HL-60 (cell line): Measurements from ENCODE around the gene HS6ST2.

Source experiments
- DNase-seq, 2 experiments: peaks; one replicate each; pipeline ENCODE4 v3.0.0-alpha.2; 2010 to 2020; ENCODE audit warnings: low read depth in 1 of 2, low spot score in 1 of 2
- H3K27ac ChIP-seq: fragments of 250-450 bp; sonication (Bioruptor Pico); replicated peaks from 2 replicates; pipeline ENCODE4 v1.5.1; 2020; ENCODE audit warnings: mild to moderate bottlenecking, moderate library complexity
- H3K27me3 ChIP-seq: fragments of 250-450 bp; sonication (Bioruptor Pico); 2 replicates; pipeline ENCODE4 v1.5.1; 2021; ENCODE audit warnings: mild to moderate bottlenecking, moderate library complexity; ENCODE audit not compliant: insufficient read depth, poor library complexity, severe bottlenecking
- H3K4me3 ChIP-seq: replicated peaks from 2 replicates; pipeline ENCODE4 v1.5.1; 2011; ENCODE audit warnings: mild to moderate bottlenecking, control low read depth, low read length; ENCODE audit not compliant: insufficient read depth
- CTCF ChIP-seq: IDR thresholded peaks from one replicate; pipeline ENCODE4 v1.5.1; 2011; ENCODE audit warnings: low read length, control low read depth, inconsistent platforms; ENCODE audit not compliant: insufficient read depth
- GABPA ChIP-seq: IDR thresholded peaks from 2 replicates; pipeline ENCODE4 v1.6.1; 2012; ENCODE audit warnings: low read depth
- POLR2AphosphoS5 ChIP-seq: IDR thresholded peaks from 2 replicates; pipeline ENCODE4 v1.6.1; 2012; ENCODE audit warnings: low read depth
- REST ChIP-seq: IDR thresholded peaks from 2 replicates; pipeline ENCODE4 v1.6.1; 2012; ENCODE audit warnings: low read depth; ENCODE audit not compliant: insufficient replicate concordance
- SPI1 ChIP-seq: IDR thresholded peaks from 2 replicates; pipeline ENCODE4 v1.6.1; 2012; ENCODE audit warnings: low read depth, mild to moderate bottlenecking, borderline replicate concordance

HS6ST2 gene

GRCh38 chrX:132584936-132585335, 373.5 kb downstream of the HS6ST2 start:
- H3K27ac ChIP-seq: no peak overlapping the region
- H3K27me3 ChIP-seq: peaks cover 2% of the 10 kb centered on the region
- no peak overlapping the region for H3K4me3 ChIP-seq
- TF ChIP-seq REST (no peak), CTCF (no peak), GABPA (no peak), SPI1 (no peak), POLR2AphosphoS5 (no peak)
- DNase-seq: no peak

- Histone ChIP-seq H3K4me3 (no peak overlapping the region), H3K27ac (no peak overlapping the region), H3K27me3 (peaks cover 2% of the 10 kb centered on the region)
- no peak for DNase-seq
- TF ChIP-seq GABPA: no peak
Measured at GRCh38 chrX:132576939-132577338, 381.5 kb downstream of the HS6ST2 start.
